ENCODE measurements around the gene PDYN.

The PDYN gene

GRCh38 chr20:1992359-1993110 is 1.3 kb downstream of the PDYN start:
- no peak for DNase-seq

- DNase-seq, result peak; percentile 1
Observed at GRCh38 chr20:1987826-1988225, 6.0 kb downstream of the PDYN start.

GRCh38 chr20:1983301-1983700 is 10.6 kb downstream of the PDYN start:
- DNase-seq, result no peak

- no peak for DNase-seq
Observed at GRCh38 chr20:1982686-1983085, 11.2 kb downstream of the PDYN start.

GRCh38 chr20:1979106-1979778 is 14.6 kb downstream of the PDYN start:
- DNase-seq, result no peak

GRCh38 chr20:1975291-1975690 is 18.6 kb downstream of the PDYN start:
- DNase-seq, result no peak

- DNase-seq, result no peak
Observed at GRCh38 chr20:1973601-1974440, 20.0 kb downstream of the PDYN start.

- no peak for DNase-seq
Observed at GRCh38 chr20:1971893-1972586, 21.8 kb downstream of the PDYN start.

GRCh38 chr20:1968964-1969363 is 24.9 kb downstream of the PDYN start:
- no peak for DNase-seq

GRCh38 chr20:1965520-1966351 is 28.1 kb downstream of the PDYN start:
- peak; percentile 55 for DNase-seq

GRCh38 chr20:1964659-1965405 is 29.0 kb downstream of the PDYN start:
- DNase-seq, result peak; percentile 2

GRCh38 chr20:1964061-1964460 is 29.8 kb downstream of the PDYN start:
- no peak for DNase-seq

GRCh38 chr20:1961374-1961773 is 32.5 kb downstream of the PDYN start:
- no peak for DNase-seq

GRCh38 chr20:1959156-1959555 is 34.7 kb downstream of the PDYN start:
- DNase-seq, result no peak

GRCh38 chr20:1958426-1958825 is 35.4 kb downstream of the PDYN start:
- DNase-seq, result no peak

GRCh38 chr20:1955217-1955616 is 38.6 kb downstream of the PDYN start:
- no peak for DNase-seq

- no peak for DNase-seq
Observed at GRCh38 chr20:1953621-1954020, 40.2 kb downstream of the PDYN start.

GRCh38 chr20:1952737-1953530 is 40.9 kb downstream of the PDYN start:
- no peak for DNase-seq

- DNase-seq, result no peak
Observed at GRCh38 chr20:1951436-1952115, 42.3 kb downstream of the PDYN start.

GRCh38 chr20:1950836-1951235 is 43.0 kb downstream of the PDYN start:
- DNase-seq, result no peak
